ENCODE data around the gene OVCA2. TPM values are rescaled to one million over a fixed set of nuclear protein-coding genes. Genes with fewer than 3 reads are reported as not detected.
"Not testable (repeated sequence)": the region's sequence is repeated elsewhere in the genome, so short reads cannot be mapped to it uniquely, and the experiment has no call there.

OVCA2 gene
- total RNA-seq, 1 donor from 2014 or later: 14.7 TPM

DNA sequence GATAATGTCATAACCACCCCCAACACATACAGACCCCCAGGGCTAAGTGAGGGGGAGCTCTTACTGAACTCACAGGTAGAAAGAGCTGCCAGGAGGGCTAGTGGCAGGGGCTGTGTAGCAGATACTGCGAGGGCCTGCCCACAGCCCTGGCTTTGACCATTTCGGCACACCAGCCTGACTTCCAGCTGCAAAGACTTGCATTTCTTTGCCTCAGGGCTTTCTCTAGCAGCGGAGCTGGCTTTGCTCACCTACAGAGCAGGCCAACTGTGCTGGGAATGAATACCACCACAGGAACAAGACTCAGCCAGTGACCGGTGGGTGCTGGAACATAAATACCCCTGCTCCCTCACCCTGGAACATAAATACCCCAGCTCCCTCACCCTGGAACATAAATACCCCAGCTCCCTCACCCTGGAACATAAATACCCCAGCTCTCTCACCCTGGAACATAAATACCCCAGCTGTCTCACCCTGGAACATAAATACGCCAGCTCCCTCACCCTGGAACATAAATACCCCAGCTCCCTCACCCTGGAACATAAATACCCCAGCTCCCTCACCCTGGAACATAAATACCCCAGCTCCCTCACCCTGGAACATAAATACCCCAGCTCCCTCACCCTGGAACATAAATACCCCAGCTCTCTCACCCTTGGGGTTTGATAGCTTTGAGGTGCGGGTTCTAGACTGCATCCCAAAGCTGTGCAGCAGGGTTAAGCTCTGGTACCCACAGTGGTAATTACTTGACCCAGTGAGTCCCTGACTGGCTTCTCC lies 28.4 kb upstream of the OVCA2 start:
- FAIRE-seq; DNase-seq (ENCODE audit: low spot score in 2 of 2): not testable (repeated sequence)

- no peak for FAIRE-seq
- DNase-seq (ENCODE audit: low spot score in 2 of 2): no peak
Measured at GRCh38 chr17:2013994-2014317, 27.9 kb upstream of the OVCA2 start.

- no peak for FAIRE-seq
- no peak for DNase-seq (ENCODE audit: low spot score in 2 of 2)
Measured at GRCh38 chr17:2015314-2015713, 26.5 kb upstream of the OVCA2 start.

GRCh38 chr17:2016494-2016893 lies 25.3 kb upstream of the OVCA2 start:
- DNase-seq (ENCODE audit: low spot score in 2 of 2): no peak
- no peak for FAIRE-seq

- no peak for DNase-seq (ENCODE audit: low spot score in 2 of 2)
- no peak for FAIRE-seq
Measured at GRCh38 chr17:2017274-2017941, 24.4 kb upstream of the OVCA2 start.

GRCh38 chr17:2018716-2019510 lies 22.9 kb upstream of the OVCA2 start:
- FAIRE-seq: no peak
- DNase-seq (ENCODE audit: low spot score in 2 of 2): no peak

GRCh38 chr17:2019723-2020122 lies 22.1 kb upstream of the OVCA2 start:
- FAIRE-seq (no peak), DNase-seq (ENCODE audit: low spot score in 2 of 2) (no peak)

- DNase-seq (ENCODE audit: low spot score in 2 of 2): no peak
- FAIRE-seq: no peak
Measured at GRCh38 chr17:2020721-2021120, 21.1 kb upstream of the OVCA2 start.

GRCh38 chr17:2022647-2023240 lies 19.1 kb upstream of the OVCA2 start:
- no peak for DNase-seq (ENCODE audit: low spot score in 2 of 2)
- no peak for FAIRE-seq

GRCh38 chr17:2023256-2023655 lies 18.6 kb upstream of the OVCA2 start:
- FAIRE-seq: no peak
- no peak for DNase-seq (ENCODE audit: low spot score in 2 of 2)

- DNase-seq (ENCODE audit: low spot score in 2 of 2): peak; percentile 63 to 73
Measured at GRCh38 chr17:2023692-2024571, 17.9 kb upstream of the OVCA2 start.

GRCh38 chr17:2024572-2025219 lies 17.1 kb upstream of the OVCA2 start:
- FAIRE-seq: no peak
- DNase-seq (ENCODE audit: low spot score in 2 of 2): no peak

More at GRCh38 chr17:2023692-2024571, 17.9 kb upstream of the OVCA2 start:
- FAIRE-seq: no peak

GRCh38 chr17:2025220-2025621 lies 16.6 kb upstream of the OVCA2 start, which contains the start of gene RTN4RL1:
Gene RTN4RL1 (minus strand): TSS chr17:2025334. CDS start chr17:2024865, 469 bp downstream.
- no peak for FAIRE-seq
- peak; percentile 74 to 77 for DNase-seq (ENCODE audit: low spot score in 2 of 2)

DNA sequence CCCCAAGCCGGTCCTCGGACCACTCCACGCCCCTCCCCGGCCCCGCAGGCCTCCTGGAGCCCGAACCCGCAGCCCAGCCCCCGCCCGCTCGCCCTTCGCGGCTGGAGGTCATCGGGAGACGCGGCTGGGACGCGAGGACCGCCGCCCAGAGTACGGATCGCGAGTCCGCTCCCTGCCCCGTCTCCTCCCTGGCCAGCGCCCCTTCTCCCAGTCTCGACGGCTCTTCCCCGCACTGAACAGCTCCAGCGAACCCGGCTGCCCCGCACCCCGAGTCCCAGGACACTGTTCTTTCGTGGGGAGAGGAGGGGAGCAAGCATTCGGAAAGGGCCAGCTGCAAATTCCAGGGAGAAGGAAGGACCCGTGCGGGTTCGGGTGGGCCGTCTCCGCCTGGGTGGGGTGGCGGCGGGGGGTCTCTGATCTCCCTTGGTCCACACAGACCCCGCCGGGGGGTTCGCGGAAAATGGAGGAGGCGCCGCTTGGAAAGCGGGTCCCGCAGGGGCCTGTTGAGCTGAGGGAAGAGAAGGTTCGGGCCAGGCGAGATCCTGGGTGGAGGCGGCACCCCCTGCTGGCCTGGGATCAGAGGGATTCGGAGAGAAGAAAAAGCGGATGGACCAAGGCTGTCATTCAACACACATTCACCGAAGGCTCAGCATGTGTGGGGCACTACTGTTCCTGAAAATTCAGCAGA lies 16.1 kb upstream of the OVCA2 start:
- FAIRE-seq (no peak), DNase-seq (ENCODE audit: low spot score in 2 of 2) (peak; percentile 73 to 80)

- FAIRE-seq (no peak), DNase-seq (ENCODE audit: low spot score in 2 of 2) (no peak)
Measured at GRCh38 chr17:2027528-2028233, 14.1 kb upstream of the OVCA2 start.

DNA sequence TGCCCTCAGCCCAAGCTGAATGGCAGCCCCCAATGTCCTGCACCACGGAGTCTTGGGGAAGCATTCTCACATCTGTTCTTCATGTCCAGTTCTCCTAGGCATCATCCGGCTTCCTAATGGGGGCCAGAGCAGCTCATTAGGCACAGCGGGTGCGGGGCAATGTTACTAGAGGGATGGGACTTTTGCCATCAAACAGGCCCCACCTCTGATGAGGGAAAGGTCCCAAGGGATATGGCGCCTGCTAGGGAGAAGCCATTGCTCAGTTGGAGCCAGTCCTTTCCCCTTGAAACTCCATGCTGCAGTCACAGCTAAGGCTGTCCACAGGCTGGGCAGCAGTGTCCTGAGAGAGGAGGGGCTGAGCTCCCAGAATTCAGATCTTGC lies 13.6 kb upstream of the OVCA2 start:
- no peak for FAIRE-seq
- DNase-seq (ENCODE audit: low spot score in 2 of 2): no peak

- FAIRE-seq (no peak), DNase-seq (ENCODE audit: low spot score in 2 of 2) (no peak)
Measured at GRCh38 chr17:2028737-2029136, 13.1 kb upstream of the OVCA2 start.
